OCI-LY1 (cell line): ENCODE data around the gene LIMCH1.

Experiments used
- CTCF ChIP-seq: fragments of 200-600 bp; sonication (generic), shearing (Covaris generic); IDR thresholded peaks from 2 replicates; pipeline ENCODE4 v1.5.1; 2017; ENCODE audit warnings: mild to moderate bottlenecking, antibody characterized with exemption, low read length, moderate library complexity, mixed read lengths
- EZH2 ChIP-seq: fragments of 200-600 bp; sonication (generic), shearing (Covaris generic); IDR thresholded peaks from 2 replicates; pipeline ENCODE4 v1.8.0; 2017; ENCODE audit warnings: borderline replicate concordance, mixed run types, mild to moderate bottlenecking, antibody characterized with exemption, low read length, moderate library complexity, mixed read lengths

GRCh38 chr4:41646862-41647261 is 108.9 kb downstream of the LIMCH1 start:
- no peak for TF ChIP-seq EZH2
- TF ChIP-seq CTCF: no peak
